GM12801 (cell line): ENCODE measurements around the gene DIPK1C.

Experiments
- CTCF ChIP-seq: IDR thresholded peaks from one replicate; pipeline ENCODE4 v1.5.1; 2011; ENCODE audit warnings: control low read depth; ENCODE audit not compliant: insufficient read length; ENCODE audit errors: extremely low read depth

The DIPK1C gene

GRCh38 chr18:74410441-74410992 is 46.6 kb downstream of the DIPK1C start:
- no peak for TF ChIP-seq CTCF

- no peak for TF ChIP-seq CTCF
Observed at GRCh38 chr18:74407888-74408287, 49.2 kb downstream of the DIPK1C start.

- no peak for TF ChIP-seq CTCF
Observed at GRCh38 chr18:74402806-74403433, 54.2 kb downstream of the DIPK1C start.

- no peak for TF ChIP-seq CTCF
Observed at GRCh38 chr18:74400813-74401212, 56.3 kb downstream of the DIPK1C start.

GRCh38 chr18:74399091-74399887 is 57.8 kb downstream of the DIPK1C start:
- no peak for TF ChIP-seq CTCF

- no peak for TF ChIP-seq CTCF
Observed at GRCh38 chr18:74397572-74397971, 59.5 kb downstream of the DIPK1C start.

GRCh38 chr18:74396171-74397169 is 60.6 kb downstream of the DIPK1C start:
- no peak for TF ChIP-seq CTCF
